GM19328 (cell line): ENCODE measurements around the gene C14orf93.

Source experiments
- ATAC-seq: cut with Tn5 transposase; IDR thresholded peaks from one replicate; pipeline ENCODE4 v1.9.1; 2021; ENCODE audit warnings: mild to moderate bottlenecking, moderate library complexity; ENCODE audit not compliant: unreplicated experiment

C14orf93 gene

DNA sequence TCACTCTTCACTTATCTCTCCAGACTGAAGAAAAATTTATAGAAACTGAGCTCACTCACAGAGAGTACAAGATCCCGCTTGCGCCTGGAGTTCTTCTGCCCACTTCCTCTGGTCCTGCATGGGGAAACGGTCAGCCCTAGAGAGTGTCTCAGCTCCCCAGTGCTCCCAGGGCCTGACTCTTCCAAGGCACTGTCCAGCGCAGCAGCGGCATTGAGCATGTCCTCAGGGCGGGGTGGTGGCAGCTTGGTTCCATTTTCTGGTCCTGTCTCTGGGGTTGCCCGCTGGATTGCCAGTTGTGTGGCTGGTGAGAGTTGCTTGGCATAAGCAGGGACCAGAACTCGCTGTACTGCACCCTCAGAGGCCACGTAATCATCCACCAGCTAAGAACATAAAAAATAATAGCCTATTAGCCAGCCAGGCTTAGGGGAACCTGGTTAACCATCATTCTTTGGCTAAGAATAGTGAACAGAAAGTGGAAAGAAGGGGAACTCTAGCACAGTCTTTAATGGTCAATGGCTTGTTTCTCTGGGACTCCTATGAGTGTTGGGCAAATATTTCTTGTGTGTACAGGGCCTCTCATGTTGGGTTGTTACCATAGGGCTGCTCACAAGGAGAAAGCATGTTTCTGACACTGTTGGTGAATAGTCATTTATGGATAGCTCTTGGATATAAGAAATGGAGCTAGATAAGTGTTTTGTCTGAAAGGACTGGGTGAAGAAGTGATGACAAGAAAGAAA is 13.9 kb downstream of the C14orf93 start:
- ATAC-seq, result no peak

DNA sequence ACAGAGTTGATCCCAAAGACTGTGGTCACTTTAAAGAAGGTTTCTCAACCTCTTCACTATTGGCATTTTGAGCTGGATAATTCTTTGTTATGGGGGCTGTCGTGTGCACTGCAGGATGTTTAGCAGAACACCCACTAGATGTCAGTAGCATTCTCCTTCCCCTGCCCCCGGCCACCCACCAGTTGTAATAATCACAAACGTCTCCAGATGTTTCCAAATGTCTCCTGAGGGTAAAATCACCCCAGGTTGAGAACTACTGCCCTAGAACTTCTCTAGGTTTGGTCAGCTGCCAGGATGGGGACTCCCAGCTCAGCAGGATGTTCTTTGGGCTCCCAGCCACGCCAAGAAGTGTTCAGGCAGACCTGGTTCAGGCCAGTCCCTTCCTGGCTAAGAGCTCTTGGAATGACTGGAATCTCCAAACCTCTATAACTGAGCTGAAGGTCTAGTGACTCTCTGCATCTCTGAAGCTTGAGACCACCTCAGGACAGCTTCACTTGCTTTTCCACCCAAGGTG is 15.1 kb downstream of the C14orf93 start:
- ATAC-seq, result no peak

DNA sequence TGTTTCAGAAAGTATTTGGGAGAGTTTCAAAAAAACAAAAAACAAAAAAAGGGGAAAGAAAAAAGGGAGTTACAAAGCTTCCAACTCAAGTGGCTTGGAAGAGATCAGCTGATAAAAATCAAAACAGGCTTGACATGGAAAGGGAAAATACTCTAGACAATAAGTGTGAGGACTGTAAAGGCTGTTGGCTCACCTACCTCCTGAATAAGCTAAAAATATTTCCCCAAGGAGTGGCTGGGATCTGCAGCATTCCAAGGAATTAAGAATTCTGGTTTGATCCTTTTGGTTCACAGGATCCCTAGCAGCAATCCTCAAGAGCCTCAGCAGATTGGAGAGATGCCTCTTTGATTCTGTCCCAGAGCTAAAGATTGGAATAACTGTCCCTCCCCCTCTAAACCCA is 16.4 kb downstream of the C14orf93 start:
- ATAC-seq, result no peak

DNA sequence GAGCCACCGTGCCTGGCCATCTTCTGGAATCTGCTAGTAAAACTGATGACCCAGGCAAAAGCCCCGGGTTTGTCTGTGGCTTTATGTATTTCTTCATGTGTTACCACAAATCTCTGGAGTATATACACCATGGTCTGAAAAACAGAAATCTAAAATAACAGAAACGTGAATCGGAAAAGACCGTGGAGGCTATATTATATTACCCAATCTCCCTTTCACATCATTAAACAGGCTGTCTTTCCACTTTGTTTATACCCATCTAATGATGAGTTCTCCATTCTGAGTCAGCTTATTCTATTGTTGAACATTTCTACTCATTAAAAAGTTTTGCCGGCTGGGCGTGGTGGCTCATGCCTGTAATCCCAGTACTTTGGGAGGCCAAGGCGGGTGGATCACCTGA is 18.1 kb downstream of the C14orf93 start:
- no peak for ATAC-seq

DNA sequence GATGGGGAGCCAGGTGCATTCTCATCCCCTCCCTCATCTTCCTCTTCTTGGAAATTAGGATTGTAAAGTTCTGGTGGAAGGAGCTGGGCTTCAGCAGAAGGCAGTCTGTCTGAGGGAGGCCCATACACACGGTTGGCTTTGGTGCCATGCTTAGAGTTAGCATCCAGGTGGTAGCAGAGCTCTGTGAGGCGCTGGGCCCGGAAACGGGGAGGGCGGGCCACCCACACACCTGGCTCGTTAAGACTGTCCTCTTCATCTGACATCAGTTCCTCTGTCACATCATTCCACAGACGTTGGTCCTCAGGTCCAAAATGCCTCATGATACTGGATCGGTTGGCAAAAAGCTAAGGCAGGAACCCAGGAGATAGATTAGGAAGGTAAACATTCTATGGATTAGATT is 22.7 kb downstream of the C14orf93 start:
- ATAC-seq, result no peak

DNA sequence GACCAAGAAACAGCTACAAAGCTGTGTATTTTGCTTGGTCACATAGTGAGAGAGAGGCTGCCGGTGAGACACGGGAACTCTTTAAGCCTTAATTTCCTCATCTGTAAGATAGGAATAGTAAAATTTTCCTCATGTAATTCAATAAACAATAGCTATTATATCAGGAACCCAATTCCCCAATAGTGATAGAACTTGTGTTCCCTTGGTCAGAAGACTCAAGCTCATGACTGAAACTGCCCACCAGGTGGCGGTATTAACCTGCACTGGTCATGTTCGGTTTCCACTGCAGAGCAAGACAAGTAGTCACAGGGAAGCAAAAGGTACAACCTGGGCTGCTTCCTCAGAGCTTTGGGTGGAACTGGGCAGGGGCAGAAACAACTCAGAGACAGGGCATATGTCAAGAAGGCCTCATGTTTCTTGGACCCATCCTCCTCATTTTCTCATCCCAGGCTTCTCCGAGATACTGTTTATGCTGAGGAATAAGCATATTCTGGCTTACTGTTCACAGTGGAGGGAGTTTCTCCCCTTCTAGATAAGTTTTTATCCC is 23.4 kb downstream of the C14orf93 start:
- no peak for ATAC-seq

DNA sequence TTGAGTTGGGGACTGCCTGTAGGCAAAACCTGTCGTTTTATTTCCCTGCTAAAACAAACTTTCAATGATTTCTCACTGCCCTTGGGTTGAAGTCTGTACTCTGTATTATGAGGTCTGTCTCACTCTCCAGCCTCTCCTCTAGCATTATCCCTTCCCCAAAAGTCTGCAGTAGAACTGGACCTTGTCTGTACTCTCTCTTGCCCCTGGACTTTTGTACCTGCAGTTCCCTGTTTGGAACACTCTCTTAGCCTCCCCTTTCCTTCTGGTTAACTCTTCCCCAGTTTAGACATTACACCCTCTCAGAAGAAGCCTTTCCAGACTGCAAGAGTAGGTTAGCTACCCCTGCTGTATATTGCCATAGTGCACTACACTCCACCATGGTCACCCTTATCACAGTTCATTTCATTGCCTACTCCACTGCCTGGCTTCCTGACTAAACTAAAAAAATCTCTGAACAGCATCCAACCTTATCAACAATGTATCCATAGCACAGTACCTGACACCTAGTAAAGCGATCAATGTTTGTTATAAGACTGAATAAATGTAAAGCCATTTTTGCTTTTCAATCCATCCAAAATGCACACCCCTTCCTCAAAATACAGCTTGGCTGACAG is 23.9 kb downstream of the C14orf93 start:
- no peak for ATAC-seq

DNA sequence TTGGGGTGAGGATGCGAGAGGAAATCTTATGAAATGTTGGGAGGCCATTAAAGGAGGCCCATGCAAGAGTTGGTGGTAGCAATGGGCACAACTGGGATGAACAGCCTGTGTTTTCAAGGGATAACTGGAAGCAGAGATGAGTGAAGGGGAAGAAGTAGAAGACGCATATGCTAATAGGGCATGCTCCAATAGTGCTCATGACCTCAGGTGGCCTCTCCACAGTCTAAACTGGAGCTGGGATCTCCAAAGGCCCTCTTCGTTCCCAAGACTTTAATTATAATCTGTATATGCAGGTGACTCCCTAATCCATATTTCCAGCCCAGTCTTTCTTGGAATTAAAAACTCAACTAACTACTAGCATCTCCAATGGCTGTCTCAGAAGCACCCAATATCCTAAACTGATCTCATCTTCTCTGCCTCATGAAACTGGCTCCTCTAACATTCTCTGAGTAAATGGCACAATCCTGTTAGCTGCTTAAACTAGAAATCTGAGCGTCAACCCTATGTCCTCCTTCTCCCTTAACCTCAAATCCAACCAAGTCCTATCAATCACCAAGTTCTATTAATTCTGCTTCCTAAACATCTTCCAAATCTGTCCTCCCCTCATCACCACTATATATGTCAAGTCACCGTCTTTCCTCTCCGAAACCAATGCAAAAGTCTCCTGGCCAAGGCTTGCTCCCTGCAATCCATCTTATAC is 24.8 kb downstream of the C14orf93 start:
- ATAC-seq, result no peak

DNA sequence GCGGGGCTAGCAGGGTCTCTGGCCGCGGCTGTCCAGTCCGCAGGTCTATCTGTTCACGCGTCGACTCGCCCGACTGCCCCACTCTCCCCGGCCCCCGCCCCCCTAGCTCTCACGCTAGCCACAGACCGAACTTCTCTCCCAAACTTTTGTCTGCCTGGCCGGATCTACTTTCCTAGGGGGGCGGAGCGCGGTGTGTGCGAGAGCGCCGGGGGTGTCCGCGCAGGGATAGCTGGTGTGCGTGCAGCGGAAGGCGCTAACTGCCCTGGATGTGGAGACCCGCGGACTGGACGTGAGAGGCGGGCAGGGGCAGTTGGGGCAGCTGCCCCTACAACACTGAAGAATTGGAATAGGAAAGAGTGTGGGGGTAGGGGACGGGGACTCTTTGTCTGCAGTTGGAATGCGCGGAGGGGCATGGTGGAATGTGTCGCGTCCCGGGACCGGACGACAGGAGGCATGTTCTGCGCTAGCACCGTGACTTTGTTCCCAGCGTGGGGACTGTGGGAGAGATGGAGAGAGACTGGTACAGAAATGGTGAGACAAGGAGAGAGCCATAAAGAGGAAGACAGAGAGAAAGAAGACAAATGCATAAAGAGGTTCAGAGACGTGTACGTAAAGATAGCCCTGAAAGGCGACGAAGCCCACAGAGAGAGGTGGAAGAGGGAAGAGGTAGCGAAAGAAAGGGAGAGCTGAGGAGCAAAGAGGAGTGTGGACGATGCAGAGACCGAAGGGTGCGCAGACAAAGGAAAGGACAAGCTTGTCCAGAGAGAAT is 27.3 kb downstream of the C14orf93 start, which contains the start of gene AJUBA:
AJUBA (minus strand) TSS at position 75 of the 769 bp plus-strand sequence. CDS start 285 bp downstream, outside the sequence.
- ATAC-seq, result no peak

DNA sequence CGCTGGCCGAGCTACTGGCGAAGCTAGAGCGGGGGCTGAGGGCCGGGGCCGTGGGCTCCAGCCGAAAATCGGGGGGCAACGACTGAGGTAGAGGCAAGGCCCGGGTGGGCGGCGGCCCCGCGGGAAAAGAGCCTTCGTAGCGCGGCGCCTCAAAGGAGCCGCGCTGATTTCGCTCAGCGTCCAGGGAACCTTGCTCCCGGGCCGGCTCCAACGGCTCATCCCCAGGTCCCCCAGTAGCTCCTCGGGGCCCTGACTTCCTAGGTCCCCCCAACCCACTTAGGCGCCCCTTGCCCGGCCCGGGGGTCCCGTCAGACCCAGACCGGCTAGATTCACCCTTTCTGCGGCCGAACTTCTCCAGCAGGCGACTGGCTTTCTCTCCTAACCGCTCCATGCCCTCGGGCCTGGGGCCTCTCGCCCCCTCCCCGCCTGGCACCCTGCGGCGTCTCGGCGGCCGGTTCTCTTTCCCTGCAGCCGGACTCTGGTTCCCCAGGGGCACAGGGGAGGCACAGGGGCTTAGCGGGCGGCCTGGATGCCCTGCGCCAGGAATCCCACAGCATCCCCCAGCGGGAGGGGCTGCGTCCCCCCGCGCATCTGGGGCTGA is 28.0 kb downstream of the C14orf93 start:
- ATAC-seq, result no peak

DNA sequence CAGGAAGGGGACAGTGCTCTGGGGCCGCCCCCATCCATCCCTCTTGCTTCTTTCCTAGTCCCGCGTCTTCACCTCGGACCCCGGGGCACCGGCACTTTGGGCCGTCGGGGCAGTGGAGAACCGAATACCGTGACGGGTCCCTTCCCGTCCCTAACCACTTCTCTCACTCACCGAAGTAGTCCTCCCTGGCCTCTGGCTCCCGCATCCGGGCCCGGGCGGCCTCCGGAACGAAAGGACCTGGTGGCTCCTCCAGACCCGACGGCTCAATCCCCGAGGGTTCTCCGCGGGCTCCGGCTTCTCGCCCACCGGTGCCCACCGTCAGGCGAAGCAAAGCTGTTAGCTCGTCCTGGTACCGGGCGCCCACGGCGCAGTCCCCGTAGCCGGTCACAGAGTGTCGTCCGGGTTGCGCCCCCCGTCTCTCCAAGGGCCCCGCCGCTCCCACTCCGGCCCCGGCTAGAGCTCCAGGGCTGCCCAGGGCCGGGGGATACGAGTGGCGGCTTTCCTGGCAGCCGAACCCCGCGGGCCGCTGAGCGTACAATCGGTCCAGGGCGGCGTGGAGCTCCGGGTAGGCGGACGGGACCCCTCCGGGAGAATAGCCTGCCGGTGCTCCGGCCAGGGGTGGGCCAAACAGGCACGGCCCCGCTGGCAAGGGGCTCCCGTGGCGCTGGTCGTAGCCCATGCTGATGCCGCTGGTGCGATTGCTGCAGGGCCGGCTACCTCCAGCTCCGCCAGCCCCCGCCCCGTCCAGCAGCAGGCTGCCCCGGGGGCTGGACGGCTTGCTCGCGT is 28.7 kb downstream of the C14orf93 start:
- no peak for ATAC-seq

DNA sequence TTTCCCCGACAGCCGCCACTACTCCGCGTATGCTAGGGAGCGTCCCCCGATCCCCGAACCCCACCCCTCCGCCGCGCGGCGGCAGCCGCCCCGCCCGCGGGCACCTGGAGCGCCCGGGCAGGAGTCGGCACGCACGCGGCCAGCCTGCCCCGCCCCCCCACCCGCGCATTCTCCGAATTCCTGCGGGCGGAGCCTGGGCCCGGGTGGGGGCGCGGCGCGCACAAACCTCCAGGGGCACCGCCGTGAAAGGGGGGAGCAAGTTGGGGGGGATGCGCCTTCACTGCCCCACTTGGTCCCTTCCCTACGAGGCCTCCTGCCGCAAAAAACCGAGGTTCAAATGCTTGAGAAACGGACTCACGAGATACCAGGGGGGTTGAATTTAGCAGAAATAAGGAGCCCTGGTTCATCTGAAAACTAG is 29.3 kb downstream of the C14orf93 start:
- no peak for ATAC-seq

DNA sequence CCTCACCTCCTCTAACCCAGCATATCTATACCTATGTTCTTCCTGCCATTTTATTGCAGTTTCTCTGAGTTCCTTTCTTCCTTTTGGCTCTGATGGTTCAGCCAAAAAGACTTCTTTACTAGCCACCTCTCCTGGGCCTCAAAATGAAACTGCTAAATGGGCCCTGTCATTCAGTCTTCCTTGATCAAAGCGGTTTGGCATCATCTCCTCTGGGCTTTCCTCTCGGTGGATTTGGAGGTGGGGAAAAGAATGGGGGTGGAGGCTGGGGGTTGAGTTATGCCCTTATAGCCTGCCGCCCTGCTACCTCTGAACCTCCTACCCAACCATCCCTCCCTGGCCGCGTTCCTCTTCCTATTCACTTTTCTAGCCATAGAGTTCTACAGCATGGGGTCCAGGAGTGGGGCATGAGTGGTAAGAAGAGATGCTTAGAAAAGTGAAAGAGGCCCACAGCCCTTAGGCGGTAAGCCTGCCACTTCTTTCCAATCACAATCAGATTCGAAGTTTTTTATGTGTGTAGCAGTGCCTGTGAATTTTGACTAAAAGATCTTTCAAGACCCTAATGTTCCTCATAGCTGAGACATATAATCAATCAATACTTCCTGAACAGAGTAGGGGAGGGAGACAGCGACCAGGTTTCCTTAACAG is 30.1 kb downstream of the C14orf93 start:
- no peak for ATAC-seq

DNA sequence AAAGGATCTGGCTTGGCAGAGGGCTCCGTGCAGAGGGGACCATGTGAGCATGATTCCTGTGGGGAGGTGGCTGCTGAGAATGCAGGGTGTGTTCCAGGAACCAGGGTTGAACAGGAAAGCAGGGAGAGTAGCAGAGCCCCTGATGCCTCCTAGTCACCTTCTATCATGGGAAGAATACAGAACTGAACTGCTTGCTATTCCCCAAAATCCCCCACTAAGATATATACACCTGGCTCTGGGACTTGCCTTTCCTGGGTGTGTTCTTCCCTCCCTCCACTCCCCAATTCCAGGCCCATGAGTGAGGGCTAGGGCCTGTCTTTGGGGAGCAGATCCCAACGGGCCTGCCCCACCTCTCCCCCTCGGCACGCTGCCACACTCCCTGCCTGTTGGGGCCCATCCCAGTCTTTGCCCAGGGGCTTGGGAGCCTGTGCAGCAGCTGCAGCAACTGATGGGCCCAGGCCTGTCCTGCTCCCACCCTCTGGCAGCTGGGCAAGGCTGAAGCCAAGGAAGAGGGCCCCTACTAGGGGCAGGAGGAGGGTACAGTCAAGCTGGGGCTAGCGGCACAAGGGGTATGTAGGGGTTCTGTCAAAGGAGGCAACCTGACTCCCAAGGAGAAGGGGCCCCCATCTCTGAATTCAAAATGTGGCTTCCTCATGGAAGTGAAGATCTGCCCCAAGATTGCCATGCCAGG is 30.8 kb downstream of the C14orf93 start:
- ATAC-seq, result no peak

DNA sequence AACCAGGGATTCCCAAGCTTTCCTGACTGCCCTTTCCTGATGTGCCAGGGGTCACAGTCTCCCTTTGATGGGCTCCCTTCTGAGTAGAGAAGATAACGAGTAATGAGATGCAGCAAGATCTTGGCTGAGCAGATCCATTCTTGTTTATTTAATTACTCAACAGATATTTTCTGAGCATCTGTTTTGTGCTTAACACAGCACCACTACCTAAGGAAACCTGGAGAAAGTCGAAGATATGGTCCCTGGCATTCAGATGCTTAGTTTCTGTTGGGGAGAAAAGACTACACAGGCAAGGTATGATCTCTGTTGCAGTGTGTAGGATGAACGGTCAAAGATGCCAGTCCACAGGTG is 31.5 kb downstream of the C14orf93 start:
- no peak for ATAC-seq

DNA sequence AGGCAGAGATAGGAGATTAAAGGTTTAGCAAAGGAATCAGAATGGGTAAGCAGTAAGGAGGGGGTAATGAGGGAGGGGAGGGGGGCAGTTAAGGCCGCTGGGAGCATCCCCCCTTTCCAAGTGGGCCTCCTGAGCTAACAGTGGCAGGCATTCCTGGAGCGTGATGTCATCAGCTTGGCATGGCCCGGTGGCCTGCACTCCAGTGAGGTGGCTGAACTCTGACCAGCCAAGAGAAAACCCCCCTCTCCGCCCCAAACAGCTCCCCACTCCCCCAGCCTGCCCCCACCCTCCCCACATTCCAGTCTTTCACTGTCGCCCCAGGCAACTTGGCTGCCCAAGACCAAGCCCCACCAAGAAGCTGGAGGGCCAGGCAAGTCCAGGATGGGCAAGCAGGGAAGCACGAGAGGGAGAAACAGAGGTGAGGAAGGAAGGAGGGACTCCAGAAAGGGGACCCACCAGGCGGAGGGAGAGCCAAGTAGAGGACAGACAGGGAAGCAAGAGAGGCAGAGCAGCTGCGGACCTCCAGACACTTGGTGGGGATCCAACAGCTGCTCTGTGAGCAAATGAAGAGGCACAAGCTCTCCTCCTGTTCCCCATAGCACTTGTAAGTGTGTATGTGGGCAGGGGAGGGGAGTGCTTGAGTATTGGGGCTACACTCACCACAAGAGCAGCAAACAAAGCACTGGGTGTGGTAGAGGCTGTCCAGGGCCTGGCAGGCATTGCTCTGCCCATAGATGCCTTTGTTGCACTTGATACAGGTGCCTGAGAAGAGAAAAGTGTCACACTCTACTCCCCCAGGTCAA is 32.1 kb downstream of the C14orf93 start:
- ATAC-seq, result no peak

DNA sequence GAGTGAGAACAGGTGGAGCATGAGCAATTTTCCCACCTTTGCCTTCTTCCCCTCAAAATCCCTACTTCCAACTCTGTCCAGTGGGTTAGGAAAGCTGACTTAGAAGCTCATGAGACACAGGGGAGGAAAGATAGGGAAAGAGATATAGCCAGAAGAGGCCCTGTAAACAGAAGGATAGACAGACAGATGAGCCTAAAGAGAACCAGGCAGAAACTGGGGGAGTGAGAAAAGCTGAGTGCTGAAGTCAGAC is 32.6 kb downstream of the C14orf93 start:
- no peak for ATAC-seq
